Measurements from ENCODE around the gene TAL2.

Gene TAL2

GRCh38 chr9:105693435-105694189 lies 31.4 kb downstream of the TAL2 start:
- TF ChIP-seq SIN3A (IDR thresholded peaks at IDR 0.05; ENCODE audit: borderline replicate concordance, insufficient read depth, low read length) (no peak), REST (IDR thresholded peaks at IDR 0.05; ENCODE audit: insufficient read depth in 1 of 2, low read depth in 2 of 2, low read length in 2 of 2) (no peak), TAF1 (IDR thresholded peaks at IDR 0.05; ENCODE audit: borderline replicate concordance, insufficient read depth, low read length) (no peak), POLR2AphosphoS5 (IDR thresholded peaks at IDR 0.05; ENCODE audit: low read depth, low read length) (no peak), FOXP2 (optimal IDR thresholded peaks at IDR 0.05; ENCODE audit: borderline replicate concordance, extremely low read depth, extremely low read length, insufficient read depth) (no peak)

- TF ChIP-seq REST (IDR thresholded peaks at IDR 0.05; ENCODE audit: insufficient read depth in 1 of 2, low read depth in 2 of 2, low read length in 2 of 2) (no peak), FOXP2 (optimal IDR thresholded peaks at IDR 0.05; ENCODE audit: borderline replicate concordance, extremely low read depth, extremely low read length, insufficient read depth) (peak; percentile 33)
Measured at GRCh38 chr9:105694190-105694847, 32.1 kb downstream of the TAL2 start, which contains the start of gene TMEM38B. Gene TMEM38B, plus strand, starts transcription at chr9:105694541. Its CDS starts 120 bp downstream, at chr9:105694661.

GRCh38 chr9:105694848-105695581 lies 32.8 kb downstream of the TAL2 start:
- TF ChIP-seq REST (IDR thresholded peaks at IDR 0.05; ENCODE audit: insufficient read depth in 1 of 2, low read depth in 2 of 2, low read length in 2 of 2) (no peak), TAF1 (IDR thresholded peaks at IDR 0.05; ENCODE audit: borderline replicate concordance, insufficient read depth, low read length) (no peak), FOXP2 (optimal IDR thresholded peaks at IDR 0.05; ENCODE audit: borderline replicate concordance, extremely low read depth, extremely low read length, insufficient read depth) (no peak), POLR2AphosphoS5 (IDR thresholded peaks at IDR 0.05; ENCODE audit: low read depth, low read length) (no peak), SIN3A (IDR thresholded peaks at IDR 0.05; ENCODE audit: borderline replicate concordance, insufficient read depth, low read length) (no peak)

GRCh38 chr9:105696219-105696793 lies 34.0 kb downstream of the TAL2 start:
- TF ChIP-seq POLR2AphosphoS5 (IDR thresholded peaks at IDR 0.05; ENCODE audit: low read depth, low read length) (no peak), FOXP2 (optimal IDR thresholded peaks at IDR 0.05; ENCODE audit: borderline replicate concordance, extremely low read depth, extremely low read length, insufficient read depth) (no peak), SIN3A (IDR thresholded peaks at IDR 0.05; ENCODE audit: borderline replicate concordance, insufficient read depth, low read length) (no peak), REST (IDR thresholded peaks at IDR 0.05; ENCODE audit: insufficient read depth in 1 of 2, low read depth in 2 of 2, low read length in 2 of 2) (no peak), TAF1 (IDR thresholded peaks at IDR 0.05; ENCODE audit: borderline replicate concordance, insufficient read depth, low read length) (no peak)

Measured in PFSK-1 (cell line).